HEK293T (cell line): ENCODE measurements around the gene DPY30.

Experiments used
- CTCF ChIA-PET: fragments of 350-600 bp; formaldehyde crosslinking; extraction: SDS; loops from one replicate; lab custom pipeline; 2021; ENCODE audit warnings: antibody characterized with exemption, inconsistent platforms; lab: Yijun Ruan, JAX
- POLR2A ChIA-PET: fragments of 350-600 bp; formaldehyde crosslinking; extraction: SDS; loops from one replicate; lab custom pipeline; 2020; ENCODE audit warnings: antibody characterized with exemption, inconsistent platforms; lab: Yijun Ruan, JAX
- DNase-seq: peaks from one replicate; pipeline ENCODE4 v3.0.0; 2012; ENCODE audit warnings: mixed read lengths; ENCODE audit errors: extremely low spot score
- ARNT ChIP-seq: fragments of 450-650 bp; IDR thresholded peaks from 2 replicates; pipeline ENCODE4 v1.6.1; 2017; ENCODE audit warnings: mild to moderate bottlenecking
- BHLHE40 ChIP-seq: fragments of 450-650 bp; IDR thresholded peaks from 2 replicates; pipeline ENCODE4 v1.6.1; 2016; ENCODE audit warnings: mild to moderate bottlenecking, moderate library complexity, borderline replicate concordance
- CTBP1 ChIP-seq: fragments of 450-650 bp; IDR thresholded peaks from 2 replicates; pipeline ENCODE4 v1.6.1; 2016; ENCODE audit warnings: borderline replicate concordance
- ELF4 ChIP-seq: fragments of 450-650 bp; IDR thresholded peaks from 2 replicates; pipeline ENCODE4 v1.6.1; 2017; ENCODE audit warnings: antibody characterized with exemption
- FOXA1 ChIP-seq: fragments of 450-650 bp; IDR thresholded peaks from 2 replicates; pipeline ENCODE4 v1.6.1; 2016; ENCODE audit warnings: mild to moderate bottlenecking
- FOXK2 ChIP-seq: fragments of 450-650 bp; IDR thresholded peaks from 2 replicates; pipeline ENCODE4 v1.6.1; 2016; ENCODE audit warnings: mild to moderate bottlenecking
- FOXM1 ChIP-seq: fragments of 450-650 bp; IDR thresholded peaks from 2 replicates; pipeline ENCODE4 v1.6.1; 2017; ENCODE audit warnings: mild to moderate bottlenecking, borderline replicate concordance
- HDGF ChIP-seq: fragments of 450-650 bp; IDR thresholded peaks from 2 replicates; pipeline ENCODE4 v1.6.1; 2017; ENCODE audit warnings: antibody characterized with exemption, borderline replicate concordance
- L3MBTL2 ChIP-seq: fragments of 450-650 bp; conservative IDR thresholded peaks from 2 replicates; pipeline ENCODE4 v1.6.1; 2016; ENCODE audit warnings: mild to moderate bottlenecking
- LEF1 ChIP-seq: fragments of 450-650 bp; IDR thresholded peaks from 2 replicates; pipeline ENCODE4 v1.6.1; 2017; ENCODE audit warnings: mild to moderate bottlenecking, borderline replicate concordance
- NFRKB ChIP-seq: fragments of 450-650 bp; IDR thresholded peaks from 2 replicates; pipeline ENCODE4 v1.6.1; 2016; ENCODE audit warnings: mild to moderate bottlenecking, moderate library complexity
- PKNOX1 ChIP-seq: fragments of 450-650 bp; IDR thresholded peaks from 2 replicates; pipeline ENCODE4 v1.6.1; 2016
- SP1 ChIP-seq: fragments of 450-650 bp; IDR thresholded peaks from 2 replicates; pipeline ENCODE4 v1.6.1; 2017
- SUZ12 ChIP-seq: fragments of 450-650 bp; IDR thresholded peaks from 2 replicates; pipeline ENCODE4 v1.6.1; 2016; ENCODE audit warnings: mild to moderate bottlenecking
- TARDBP ChIP-seq: fragments of 450-650 bp; IDR thresholded peaks from 2 replicates; pipeline ENCODE4 v1.6.1; 2016
- ZNF384 ChIP-seq: fragments of 450-650 bp; IDR thresholded peaks from 2 replicates; pipeline ENCODE4 v1.6.1; 2016

The DPY30 gene

GRCh38 chr2:31989946-31990345 is 49.7 kb downstream of the DPY30 start:
- TF ChIP-seq ARNT (no peak), L3MBTL2 (no peak), PKNOX1 (no peak), NFRKB (no peak), LEF1 (no peak), BHLHE40 (no peak), CTBP1 (no peak), HDGF (no peak), ELF4 (no peak), SP1 (no peak), SUZ12 (no peak), ZNF384 (no peak), FOXK2 (no peak), FOXM1 (no peak)
- POLR2A ChIA-PET: interaction anchor here (1.0 kb wide), 1 partner anchor 50 kb away, joined by 3 read pairs; the partner anchor contains the start of gene DPY30

GRCh38 chr2:31987454-31988220 is 52.0 kb downstream of the DPY30 start:
- DNase-seq: no peak
- TF ChIP-seq ELF4: no peak
- TF ChIP-seq LEF1: no peak
- TF ChIP-seq L3MBTL2: no peak
- no peak for TF ChIP-seq PKNOX1
- TF ChIP-seq FOXK2: no peak
- no peak for TF ChIP-seq BHLHE40
- no peak for TF ChIP-seq SUZ12
- no peak for TF ChIP-seq TARDBP
- no peak for TF ChIP-seq SP1
- TF ChIP-seq HDGF: no peak
- no peak for TF ChIP-seq ARNT
- no peak for TF ChIP-seq FOXM1
- TF ChIP-seq ZNF384: no peak
- no peak for TF ChIP-seq CTBP1
- no peak for TF ChIP-seq FOXA1
- TF ChIP-seq NFRKB: no peak
- ChIA-PET CTCF (no interaction called here), POLR2A (no interaction called here)

More at GRCh38 chr2:31989946-31990345, 49.7 kb downstream of the DPY30 start:
- DNase-seq: no peak
- CTCF ChIA-PET: no interaction called here

- CTCF ChIA-PET: no interaction called here
- POLR2A ChIA-PET: no interaction called here
- no peak for TF ChIP-seq ARNT
- no peak for TF ChIP-seq SUZ12
- TF ChIP-seq HDGF: no peak
- TF ChIP-seq ZNF384: no peak
- no peak for TF ChIP-seq NFRKB
- DNase-seq: no peak
Observed at GRCh38 chr2:31986906-31987305, 52.7 kb downstream of the DPY30 start.

- ChIA-PET POLR2A (no interaction called here), CTCF (no interaction called here)
- no peak for TF ChIP-seq PKNOX1
- TF ChIP-seq FOXA1: no peak
- no peak for TF ChIP-seq FOXM1
- TF ChIP-seq NFRKB: no peak
- TF ChIP-seq CTBP1: no peak
- TF ChIP-seq TARDBP: no peak
- no peak for TF ChIP-seq ZNF384
- TF ChIP-seq SUZ12: no peak
- no peak for TF ChIP-seq BHLHE40
- TF ChIP-seq ARNT: no peak
- TF ChIP-seq LEF1: no peak
- no peak for TF ChIP-seq ELF4
- no peak for TF ChIP-seq FOXK2
- no peak for TF ChIP-seq HDGF
- no peak for TF ChIP-seq SP1
- TF ChIP-seq L3MBTL2: no peak
- DNase-seq: no peak
Observed at GRCh38 chr2:31983762-31984467, 55.7 kb downstream of the DPY30 start.

- peak; percentile 30 for DNase-seq
- TF ChIP-seq BHLHE40 (no peak), ARNT (no peak), CTBP1 (no peak), FOXM1 (no peak), SUZ12 (no peak), LEF1 (no peak), ELF4 (no peak), PKNOX1 (no peak), TARDBP (no peak), NFRKB (no peak)
- ChIA-PET CTCF (no interaction called here), POLR2A (no interaction called here)
Observed at GRCh38 chr2:31980674-31981356, 58.8 kb downstream of the DPY30 start.
